ENCODE results near the gene SLC30A4. TPM values are rescaled to one million over a fixed set of nuclear protein-coding genes. Genes with fewer than 3 reads are reported as not detected.
"Not testable (repeated sequence)": the region's sequence is repeated elsewhere in the genome, so short reads cannot be mapped to it uniquely, and the experiment has no call there.

SLC30A4 gene
- polyA plus RNA-seq, 1 donor (not counting 4 experiments of a cell fraction or from before 2014, with no cell fraction given) = 3.3 TPM

- no peak overlapping the region for H3K4me2 ChIP-seq (ENCODE audit: control insufficient read depth, extremely low read depth, insufficient read depth, low read depth, low read length)
These were observed 11.7 kb downstream of the SLC30A4 start for GRCh38 chr15:45510758-45511280.

GRCh38 chr15:45507143-45507542 lies 15.4 kb downstream of the SLC30A4 start:
- H3K4me2 ChIP-seq (ENCODE audit: control insufficient read depth, extremely low read depth, insufficient read depth, low read depth, low read length); H3K9ac ChIP-seq (ENCODE audit: control insufficient read depth, extremely low read depth, insufficient read depth, low read length); dilution Hi-C loops (cut with MboI; ENCODE audit: extremely low pct_ligation_motif_present, low sequenced_read_pairs); H3K9me3 ChIP-seq (ENCODE audit: control insufficient read depth, low read depth, low read length); H3K79me2 ChIP-seq (ENCODE audit: control insufficient read depth, insufficient read depth, low read length); H3K27ac ChIP-seq (ENCODE audit: control insufficient read depth, insufficient read depth, low read length); H3K4me1 ChIP-seq (ENCODE audit: control insufficient read depth, extremely low read depth, insufficient read depth, low read length); H3K36me3 ChIP-seq (ENCODE audit: control insufficient read depth in 2 of 2, extremely low read depth in 1 of 2, insufficient read depth in 2 of 2, low read length in 2 of 2); H3K4me3 ChIP-seq (ENCODE audit: control insufficient read depth in 2 of 3, extremely low read depth in 1 of 3, insufficient read depth in 2 of 3, low read depth in 1 of 3, low read length in 3 of 3); DNase-seq (ENCODE audit: low read depth, low spot score); H3K27me3 ChIP-seq (ENCODE audit: control insufficient read depth, extremely low read depth, insufficient read depth, low read length); FAIRE-seq; H4K20me1 ChIP-seq (ENCODE audit: control insufficient read depth, extremely low read depth, insufficient read depth, low read length); H3K9me1 ChIP-seq (ENCODE audit: control insufficient read depth, extremely low read depth, insufficient read depth, low read length); H2AFZ ChIP-seq (ENCODE audit: control insufficient read depth, low read length): not testable (repeated sequence)

More at GRCh38 chr15:45510758-45511280, 11.7 kb downstream of the SLC30A4 start:
- H3K27me3 ChIP-seq (ENCODE audit: control insufficient read depth, extremely low read depth, insufficient read depth, low read length) = no peaks in the 10 kb centered on the region
- no peak overlapping the region for H3K4me3 ChIP-seq (ENCODE audit: control insufficient read depth in 2 of 3, extremely low read depth in 1 of 3, insufficient read depth in 2 of 3, low read depth in 1 of 3, low read length in 3 of 3)
- no peaks in the 10 kb centered on the region for H3K9me3 ChIP-seq (ENCODE audit: control insufficient read depth, low read depth, low read length)
- no peak overlapping the region for H2AFZ ChIP-seq (ENCODE audit: control insufficient read depth, low read length)
- H3K9ac ChIP-seq (ENCODE audit: control insufficient read depth, extremely low read depth, insufficient read depth, low read length) = no peak overlapping the region
- FAIRE-seq (no peak), DNase-seq (ENCODE audit: low read depth, low spot score) (no peak)
- H3K4me1 ChIP-seq (ENCODE audit: control insufficient read depth, extremely low read depth, insufficient read depth, low read length) = no peaks in the 10 kb centered on the region
- H3K27ac ChIP-seq (ENCODE audit: control insufficient read depth, insufficient read depth, low read length) = no peak overlapping the region
- dilution Hi-C loops (cut with MboI; ENCODE audit: extremely low pct_ligation_motif_present, low sequenced_read_pairs) = no loop called here
- peaks cover 0 to 1% of the 10 kb centered on the region in 2 experiments for H3K36me3 ChIP-seq (ENCODE audit: control insufficient read depth in 2 of 2, extremely low read depth in 1 of 2, insufficient read depth in 2 of 2, low read length in 2 of 2)
- no peaks in the 10 kb centered on the region for H3K9me1 ChIP-seq (ENCODE audit: control insufficient read depth, extremely low read depth, insufficient read depth, low read length)
- H4K20me1 ChIP-seq (ENCODE audit: control insufficient read depth, extremely low read depth, insufficient read depth, low read length) = no peaks in the 10 kb centered on the region
- H3K79me2 ChIP-seq (ENCODE audit: control insufficient read depth, insufficient read depth, low read length) = no peaks in the 10 kb centered on the region
- TF ChIP-seq EZH2 (IDR thresholded peaks at IDR 0.05; ENCODE audit: low read length) (no peak), CTCF (optimal IDR thresholded peaks at IDR 0.05 in 1 of 3, IDR thresholded peaks at IDR 0.05 in 1 of 3, conservative IDR thresholded peaks at IDR 0.05 in 1 of 3; ENCODE audit: extremely low read depth in 1 of 3, insufficient read depth in 2 of 3, low read length in 3 of 3) (no peak)

DNA sequence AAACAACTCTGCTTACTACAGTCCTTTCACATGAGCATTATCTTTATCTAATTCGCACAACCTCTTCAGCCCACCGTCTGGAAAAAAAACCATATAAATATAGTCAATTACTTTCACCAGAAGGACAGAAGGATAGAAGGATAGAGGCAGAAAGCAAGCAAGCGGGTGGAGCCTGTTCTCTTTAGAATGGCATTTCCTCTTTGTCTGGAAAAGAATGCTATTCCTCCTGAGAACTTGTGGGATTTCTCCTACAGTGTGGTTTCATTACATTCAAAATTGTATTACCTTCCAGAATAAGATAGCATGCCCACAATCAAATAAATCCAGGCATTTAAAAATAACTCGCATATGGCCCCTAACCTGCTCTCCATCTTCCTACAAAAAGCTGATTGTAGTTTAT lies 23.1 kb downstream of the SLC30A4 start:
- dilution Hi-C loops (cut with MboI; ENCODE audit: extremely low pct_ligation_motif_present, low sequenced_read_pairs) = no loop called here
- peaks cover 6% of the 10 kb centered on the region for H3K4me1 ChIP-seq (ENCODE audit: control insufficient read depth, extremely low read depth, insufficient read depth, low read length)
- no peaks in the 10 kb centered on the region for H3K79me2 ChIP-seq (ENCODE audit: control insufficient read depth, insufficient read depth, low read length)
- H3K9me3 ChIP-seq (ENCODE audit: control insufficient read depth, low read depth, low read length) = no peaks in the 10 kb centered on the region
- no peaks in the 10 kb centered on the region for H3K9me1 ChIP-seq (ENCODE audit: control insufficient read depth, extremely low read depth, insufficient read depth, low read length)
- no peaks in the 10 kb centered on the region for H3K36me3 ChIP-seq (ENCODE audit: control insufficient read depth in 2 of 2, extremely low read depth in 1 of 2, insufficient read depth in 2 of 2, low read length in 2 of 2)
- DNase-seq (ENCODE audit: low read depth, low spot score) = no peak
- no peak for TF ChIP-seq CTCF (optimal IDR thresholded peaks at IDR 0.05 in 1 of 3, IDR thresholded peaks at IDR 0.05 in 1 of 3, conservative IDR thresholded peaks at IDR 0.05 in 1 of 3; ENCODE audit: extremely low read depth in 1 of 3, insufficient read depth in 2 of 3, low read length in 3 of 3)
- no peak for TF ChIP-seq EZH2 (IDR thresholded peaks at IDR 0.05; ENCODE audit: low read length)
- no peak for FAIRE-seq
- H3K9ac ChIP-seq (ENCODE audit: control insufficient read depth, extremely low read depth, insufficient read depth, low read length) = no peak overlapping the region
- no peak overlapping the region for H3K27ac ChIP-seq (ENCODE audit: control insufficient read depth, insufficient read depth, low read length)
- H3K4me2 ChIP-seq (ENCODE audit: control insufficient read depth, extremely low read depth, insufficient read depth, low read depth, low read length) = no peak overlapping the region
- no peak overlapping the region for H2AFZ ChIP-seq (ENCODE audit: control insufficient read depth, low read length)
- H4K20me1 ChIP-seq (ENCODE audit: control insufficient read depth, extremely low read depth, insufficient read depth, low read length) = no peaks in the 10 kb centered on the region
- H3K27me3 ChIP-seq (ENCODE audit: control insufficient read depth, extremely low read depth, insufficient read depth, low read length) = no peaks in the 10 kb centered on the region
- H3K4me3 ChIP-seq (ENCODE audit: control insufficient read depth in 2 of 3, extremely low read depth in 1 of 3, insufficient read depth in 2 of 3, low read depth in 1 of 3, low read length in 3 of 3) = no peak overlapping the region
